Measurements from ENCODE around the gene HOXA2.
A peak's percentile ranks its signal among the peaks of the same experiment; 100 is the strongest.

- TF ChIP-seq CTCF (conservative IDR thresholded peaks at IDR 0.05 in 1 of 2, IDR thresholded peaks at IDR 0.05 in 1 of 2; ENCODE audit: extremely low read depth in 1 of 2, insufficient read depth in 1 of 2, low read depth in 1 of 2, low read length in 2 of 2) (peak; percentile 75 to 91), EZH2 (IDR thresholded peaks at IDR 0.05; ENCODE audit: borderline replicate concordance, low read length) (no peak)
These were observed 40.8 kb upstream of the HOXA2 start, which contains the start of gene HOXA5 for GRCh38 chr7:27143023-27143949.
